SK-N-SH treated with all-trans-retinoic acid at 6 μM for 48 hours (cell line): ENCODE measurements around the gene EPHB4.
A peak's percentile ranks its signal among the peaks of the same experiment; 100 is the strongest.

Experiments used
- ATAC-seq: fragments of 200-7000 bp; cut with Tn5 transposase; 3 replicates; pipeline ENCODE4 v1.9.1; 2020; ENCODE audit warnings: mild to moderate bottlenecking, moderate library complexity
- BACH2 ChIP-seq: fragments of 250-450 bp; sonication (Bioruptor Pico); IDR thresholded peaks from 2 replicates; pipeline ENCODE4 v1.9.0; 2021; ENCODE audit warnings: mild to moderate bottlenecking, borderline replicate concordance
- CREB5 ChIP-seq: fragments of 250-450 bp; sonication (Bioruptor Pico); IDR thresholded peaks from 2 replicates; pipeline ENCODE4 v1.5.1; 2020; ENCODE audit warnings: low read depth, mild to moderate bottlenecking, moderate library complexity
- CSDC2 ChIP-seq: fragments of 250-450 bp; sonication (Bioruptor Pico); IDR thresholded peaks from 2 replicates; pipeline ENCODE4 v1.5.0; 2020; ENCODE audit warnings: mild to moderate bottlenecking, moderate library complexity
- CSRNP3 ChIP-seq: fragments of 250-450 bp; sonication (Bioruptor Pico); IDR thresholded peaks from 2 replicates; pipeline ENCODE4 v1.5.1; 2021; ENCODE audit warnings: mild to moderate bottlenecking, moderate library complexity
- ESRRG ChIP-seq: fragments of 250-450 bp; sonication (Bioruptor Pico); IDR thresholded peaks from 2 replicates; pipeline ENCODE4 v1.6.1; 2021; ENCODE audit warnings: mild to moderate bottlenecking
- GLIS3 ChIP-seq: fragments of 250-450 bp; sonication (Bioruptor Pico); IDR thresholded peaks from 2 replicates; pipeline ENCODE4 v1.5.0; 2020; ENCODE audit warnings: mild to moderate bottlenecking, moderate library complexity
- ISL1 ChIP-seq: fragments of 250-450 bp; sonication (Bioruptor Pico); IDR thresholded peaks from 2 replicates; pipeline ENCODE4 v2.1.2; 2022; ENCODE audit warnings: mild to moderate bottlenecking, moderate library complexity
- OSR1 ChIP-seq: fragments of 250-450 bp; sonication (Bioruptor Pico); IDR thresholded peaks from 2 replicates; pipeline ENCODE4 v1.8.0; 2022; ENCODE audit warnings: moderate library complexity, mild to moderate bottlenecking, inconsistent platforms
- PATZ1 ChIP-seq: fragments of 250-450 bp; sonication (Bioruptor Pico); IDR thresholded peaks from 2 replicates; pipeline ENCODE4 v1.8.0; 2020; ENCODE audit warnings: mild to moderate bottlenecking, moderate library complexity, borderline replicate concordance
- POU6F1 ChIP-seq: fragments of 250-450 bp; sonication (Bioruptor Pico); IDR thresholded peaks from 2 replicates; pipeline ENCODE4 v1.8.0; 2021; ENCODE audit warnings: low read depth, mild to moderate bottlenecking, moderate library complexity, borderline replicate concordance
- PPARA ChIP-seq: fragments of 250-450 bp; sonication (Bioruptor Pico); IDR thresholded peaks from 2 replicates; pipeline ENCODE4 v1.5.0; 2020; ENCODE audit warnings: mild to moderate bottlenecking, borderline replicate concordance
- RARB ChIP-seq: fragments of 250-450 bp; sonication (Bioruptor Pico); IDR thresholded peaks from 2 replicates; pipeline ENCODE4 v1.8.0; 2021; ENCODE audit warnings: mild to moderate bottlenecking, moderate library complexity
- SNAI2 ChIP-seq: fragments of 250-450 bp; sonication (Bioruptor Pico); IDR thresholded peaks from 2 replicates; pipeline ENCODE4 v1.5.0; 2020; ENCODE audit warnings: mild to moderate bottlenecking, moderate library complexity
- TCF4 ChIP-seq: fragments of 250-450 bp; sonication (Bioruptor Pico); IDR thresholded peaks from 2 replicates; pipeline ENCODE4 v1.8.0; 2021; ENCODE audit warnings: mild to moderate bottlenecking, moderate library complexity, borderline replicate concordance
- TOX ChIP-seq: fragments of 250-450 bp; sonication (Bioruptor Pico); IDR thresholded peaks from 2 replicates; pipeline ENCODE4 v1.8.0; 2021; ENCODE audit warnings: mild to moderate bottlenecking, moderate library complexity, borderline replicate concordance
- TSHZ2 ChIP-seq: fragments of 250-450 bp; sonication (Bioruptor Pico); IDR thresholded peaks from 2 replicates; pipeline ENCODE4 v1.5.0; 2020; ENCODE audit warnings: mild to moderate bottlenecking, moderate library complexity
- ZFP3 ChIP-seq: fragments of 250-450 bp; sonication (Bioruptor Pico); IDR thresholded peaks from 2 replicates; pipeline ENCODE4 v1.5.0; 2020; ENCODE audit warnings: mild to moderate bottlenecking, moderate library complexity
- ZFP30 ChIP-seq: fragments of 450-650 bp; formaldehyde crosslinking; IDR thresholded peaks from 2 replicates; pipeline ENCODE4 v1.5.0; 2022; ENCODE audit warnings: mild to moderate bottlenecking, moderate library complexity
- ZNF565 ChIP-seq: fragments of 450-650 bp; formaldehyde crosslinking; conservative IDR thresholded peaks from 2 replicates; pipeline ENCODE4 v1.5.0; 2020; ENCODE audit warnings: low read depth, mild to moderate bottlenecking, moderate library complexity

Gene EPHB4

GRCh38 chr7:100825215-100825671 is 2.1 kb downstream of the EPHB4 start:
- peak; percentile 11 for ATAC-seq
- TF ChIP-seq ISL1 (CRISPR knock-in tag) (no peak), CREB5 (CRISPR knock-in tag) (no peak), CSDC2 (CRISPR knock-in tag) (no peak), TOX (CRISPR knock-in tag) (no peak), TSHZ2 (CRISPR knock-in tag) (no peak)

- ATAC-seq, result no peak
- TF ChIP-seq PPARA (no peak), BACH2 (CRISPR knock-in tag) (no peak), TCF4 (CRISPR knock-in tag) (no peak), OSR1 (no peak), POU6F1 (no peak), ESRRG (CRISPR knock-in tag) (no peak), CSDC2 (CRISPR knock-in tag) (no peak), ZFP30 (CRISPR knock-in tag) (no peak), ZNF565 (CRISPR knock-in tag) (no peak), GLIS3 (CRISPR knock-in tag) (no peak)
Measured at GRCh38 chr7:100824499-100825214, 2.7 kb downstream of the EPHB4 start.

- no peak for TF ChIP-seq CSRNP3
- no peak for TF ChIP-seq RARB (CRISPR knock-in tag)
- TF ChIP-seq BACH2 (CRISPR knock-in tag), result no peak
- ATAC-seq, result no peak
Measured at GRCh38 chr7:100823534-100823933, 3.8 kb downstream of the EPHB4 start.

GRCh38 chr7:100823140-100823525 is 4.2 kb downstream of the EPHB4 start:
- no peak for ATAC-seq
- TF ChIP-seq RARB (CRISPR knock-in tag), result no peak

- TF ChIP-seq SNAI2 (CRISPR knock-in tag) (no peak), PATZ1 (no peak), CSRNP3 (no peak), ZFP30 (CRISPR knock-in tag) (no peak), ZFP3 (no peak), CSDC2 (CRISPR knock-in tag) (no peak), GLIS3 (CRISPR knock-in tag) (no peak), OSR1 (no peak), CREB5 (CRISPR knock-in tag) (no peak), PPARA (no peak), ISL1 (CRISPR knock-in tag) (no peak), BACH2 (CRISPR knock-in tag) (no peak)
- TF ChIP-seq, all 23 proteins: peak for 0
- ATAC-seq, result no peak
Measured at GRCh38 chr7:100822236-100823139, 4.8 kb downstream of the EPHB4 start.
